ENCODE results near the gene ATOSB. TPM values are rescaled to one million over a fixed set of nuclear protein-coding genes. Genes with fewer than 3 reads are reported as not detected.

The ATOSB gene
- total and polyA plus RNA-seq, 10 donors: 8.7 to 45.0 (median 33.5) TPM

GRCh38 chr9:35069020-35069419 is 46.6 kb downstream of the ATOSB start:
- peaks cover 28 to 69% (median 49%) of the 10 kb centered on the region in 6 donors for H3K4me1 ChIP-seq
- no peaks in the 10 kb centered on the region for H3K27me3 ChIP-seq (replicated peaks in 1 of 7)
- no peak overlapping the region for H3K27ac ChIP-seq
- 56 to 73% (median 70%) methylated on average over 4 of the region's 4 CpGs for WGBS, 5 donors
- peak overlapping the region in 1 of 8 donors; percentile 90 for H3K4me3 ChIP-seq
- H3K36me3 ChIP-seq: peaks cover 3 to 63% (median 44%) of the 10 kb centered on the region in 6 donors
- intact Hi-C loops (cut with DNase I; ENCODE audit: low total_unique reads): no loop called here
- TF ChIP-seq POLR2AphosphoS5 (IDR thresholded peaks at IDR 0.05): no peak
- no peak for TF ChIP-seq CTCF (IDR thresholded peaks at IDR 0.05 in 8 of 11, conservative IDR thresholded peaks at IDR 0.05 in 3 of 11)
- TF ChIP-seq POLR2A (IDR thresholded peaks at IDR 0.05): no peak
- no peaks in the 10 kb centered on the region for H3K9me3 ChIP-seq
- DNase-seq: no peak

- 79 to 96% (median 88%) methylated on average over 1 of the region's 1 CpG for WGBS, 5 donors
- TF ChIP-seq POLR2A (IDR thresholded peaks at IDR 0.05) (no peak), CTCF (IDR thresholded peaks at IDR 0.05 in 8 of 11, conservative IDR thresholded peaks at IDR 0.05 in 3 of 11) (no peak), POLR2AphosphoS5 (IDR thresholded peaks at IDR 0.05) (no peak)
- intact Hi-C loops (cut with DNase I; ENCODE audit: low total_unique reads): no loop called here
- no peaks in the 10 kb centered on the region for H3K9me3 ChIP-seq
- H3K27ac ChIP-seq: no peak overlapping the region
- no peaks in the 10 kb centered on the region for H3K27me3 ChIP-seq (replicated peaks in 1 of 7)
- H3K4me1 ChIP-seq: peaks cover 25 to 59% (median 42%) of the 10 kb centered on the region in 6 donors
- H3K4me3 ChIP-seq: no peak overlapping the region
- no peak for DNase-seq
- peaks cover 21 to 79% (median 64%) of the 10 kb centered on the region in 6 donors for H3K36me3 ChIP-seq
Measured at GRCh38 chr9:35067056-35067455, 48.6 kb downstream of the ATOSB start.

GRCh38 chr9:35060548-35061207 is 55.0 kb downstream of the ATOSB start:
- H3K27me3 ChIP-seq (replicated peaks in 1 of 7): no peaks in the 10 kb centered on the region
- H3K9me3 ChIP-seq: no peaks in the 10 kb centered on the region
- H3K4me1 ChIP-seq: peaks cover 0 to 7% (median 0%) of the 10 kb centered on the region in 6 donors
- peak in 2 of 3 donors; percentile 21 to 51 for TF ChIP-seq POLR2AphosphoS5 (IDR thresholded peaks at IDR 0.05)
- TF ChIP-seq POLR2A (IDR thresholded peaks at IDR 0.05): no peak
- H3K36me3 ChIP-seq: peaks cover 29 to 100% (median 100%) of the 10 kb centered on the region in 6 donors
- 93 to 96% (median 95%) methylated on average over 11 of the region's 11 CpGs for WGBS, 5 donors
- intact Hi-C loops (cut with DNase I; ENCODE audit: low total_unique reads): no loop called here
- H3K27ac ChIP-seq: no peak overlapping the region
- DNase-seq: no peak
- H3K4me3 ChIP-seq: no peak overlapping the region

- H3K27me3 ChIP-seq (replicated peaks in 1 of 7): no peaks in the 10 kb centered on the region
- no peak overlapping the region for H3K27ac ChIP-seq
- WGBS, 5 donors: 90 to 98% (median 92%) methylated on average over 10 of the region's 10 CpGs
- DNase-seq: no peak
- no peaks in the 10 kb centered on the region for H3K9me3 ChIP-seq
- H3K4me3 ChIP-seq: no peak overlapping the region
- peaks cover 29 to 100% (median 99%) of the 10 kb centered on the region in 6 donors for H3K36me3 ChIP-seq
- intact Hi-C loops (cut with DNase I; ENCODE audit: low total_unique reads): no loop called here
- peaks cover 0 to 7% (median 0%) of the 10 kb centered on the region in 6 donors for H3K4me1 ChIP-seq
- no peak for TF ChIP-seq POLR2A (IDR thresholded peaks at IDR 0.05)
- TF ChIP-seq POLR2AphosphoS5 (IDR thresholded peaks at IDR 0.05): peak in 1 of 3 donors; percentile 28
Measured at GRCh38 chr9:35059438-35059837, 56.2 kb downstream of the ATOSB start.

GRCh38 chr9:35057271-35057620 is 58.4 kb downstream of the ATOSB start:
- WGBS, 5 donors: 98 to 99% (median 98%) methylated on average over 8 of the region's 8 CpGs

More at GRCh38 chr9:35057271-35057620, 58.4 kb downstream of the ATOSB start:
- peaks cover 13 to 100% (median 89%) of the 10 kb centered on the region in 6 donors for H3K36me3 ChIP-seq
- H3K27ac ChIP-seq: no peak overlapping the region
- H3K9me3 ChIP-seq: no peaks in the 10 kb centered on the region
- no peaks in the 10 kb centered on the region for H3K27me3 ChIP-seq (replicated peaks in 1 of 7)
- no peaks in the 10 kb centered on the region for H3K4me1 ChIP-seq
- intact Hi-C loops (cut with DNase I; ENCODE audit: low total_unique reads): no loop called here
- DNase-seq: no peak
- TF ChIP-seq POLR2AphosphoS5 (IDR thresholded peaks at IDR 0.05) (no peak), POLR2A (IDR thresholded peaks at IDR 0.05) (no peak), CTCF (IDR thresholded peaks at IDR 0.05 in 8 of 11, conservative IDR thresholded peaks at IDR 0.05 in 3 of 11) (no peak)
- H3K4me3 ChIP-seq: no peak overlapping the region
